ENCODE results near the gene RMP24.

RMP24 gene

GRCh38 chr18:36028859-36029258 lies 56.4 kb downstream of the RMP24 start:
- no peak for DNase-seq (ENCODE audit: low read depth in 3 of 3, low spot score in 1 of 3)

Measured in stimulated activated CD4-positive, alpha-beta T cell treated with anti-CD3 and anti-CD28 coated beads, TNF-alpha, amount 100 ng/mL, for 1 hour (primary cell).